GM19395 (cell line): ENCODE data around the gene LRRC47.
"Not testable (repeated sequence)": the region's sequence is repeated elsewhere in the genome, so short reads cannot be mapped to it uniquely, and the experiment has no call there.

ENCODE experiments used
- ATAC-seq: cut with Tn5 transposase; IDR thresholded peaks from one replicate; pipeline ENCODE4 v1.9.1; 2021; ENCODE audit warnings: mild to moderate bottlenecking, moderate library complexity; ENCODE audit not compliant: unreplicated experiment

The LRRC47 gene

DNA sequence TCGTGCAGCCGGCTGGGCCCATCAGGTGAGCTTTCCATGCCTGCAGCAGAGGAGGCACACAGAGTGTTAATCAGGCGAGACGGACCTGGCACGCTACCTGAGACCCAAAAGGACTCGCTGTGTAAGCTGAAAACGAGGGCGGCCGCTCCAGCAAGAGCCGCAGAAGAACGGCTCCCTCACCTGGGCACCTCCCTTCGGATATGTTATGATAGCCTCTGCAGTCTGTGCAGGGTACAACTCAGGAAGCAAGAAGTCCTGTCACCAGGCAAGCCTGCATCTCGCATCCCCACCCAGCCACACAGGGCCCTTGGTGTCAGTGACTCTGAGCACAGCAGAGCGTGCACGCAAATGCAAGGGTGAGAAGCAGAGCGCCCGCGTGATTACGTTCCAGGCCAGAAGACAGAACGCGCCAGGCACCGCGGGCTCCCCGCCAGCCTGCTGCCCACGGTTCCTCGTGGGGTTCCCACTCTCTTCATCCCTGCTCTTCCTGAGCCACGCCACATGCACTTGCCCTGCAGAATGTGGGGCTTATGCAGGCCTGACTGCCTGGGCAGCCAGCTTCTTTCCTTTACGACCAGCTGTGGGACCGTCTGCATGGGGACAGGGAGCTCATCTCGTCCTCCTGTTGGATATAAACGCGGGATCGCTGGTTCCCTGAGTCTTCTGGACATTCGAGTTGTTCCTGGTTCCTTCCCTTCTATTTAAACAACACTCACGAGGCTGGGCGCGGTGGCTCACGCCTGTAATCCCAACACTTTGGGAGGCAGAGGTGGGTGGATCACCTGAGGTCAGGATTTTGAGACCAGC lies 20.2 kb upstream of the LRRC47 start:
- no peak for ATAC-seq

DNA sequence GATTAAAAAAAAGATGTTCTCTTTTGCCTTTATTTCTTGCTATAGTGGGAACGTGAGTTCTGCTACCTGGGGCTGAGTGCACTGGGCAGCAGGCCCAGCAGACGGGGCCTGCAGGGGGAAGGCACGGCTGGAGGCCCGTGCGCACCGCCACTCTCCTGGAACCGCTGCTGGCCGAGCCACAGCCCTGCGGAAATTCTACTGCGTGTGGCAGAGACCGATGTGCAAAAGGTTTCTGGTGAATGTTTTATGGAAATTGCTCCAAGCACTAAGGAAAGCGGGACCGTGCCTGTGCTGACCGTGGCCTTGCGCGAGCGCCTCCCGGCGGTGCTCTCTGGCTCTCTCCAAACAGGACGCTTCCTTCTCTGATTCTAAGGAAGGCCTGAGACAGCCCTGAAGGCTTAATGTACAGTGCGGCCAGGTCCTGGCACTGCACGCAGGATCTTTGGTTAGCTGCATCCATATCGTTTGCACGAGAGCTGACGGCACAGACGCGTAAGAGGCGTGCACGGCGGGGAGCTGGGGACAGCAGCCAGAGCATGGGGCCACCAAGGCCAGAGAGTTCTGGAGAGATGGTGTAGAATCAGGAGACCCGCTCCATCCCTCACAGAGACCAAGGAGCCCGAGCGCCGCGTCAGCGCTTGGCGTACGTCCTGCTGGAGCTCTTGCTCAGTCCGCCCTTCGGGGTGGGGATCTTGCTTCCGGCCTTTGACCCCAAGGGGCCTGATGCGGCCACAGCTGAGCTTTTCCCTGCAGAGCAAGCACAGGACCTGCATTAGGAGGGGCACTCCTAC lies 18.7 kb upstream of the LRRC47 start:
- ATAC-seq, result no peak

DNA sequence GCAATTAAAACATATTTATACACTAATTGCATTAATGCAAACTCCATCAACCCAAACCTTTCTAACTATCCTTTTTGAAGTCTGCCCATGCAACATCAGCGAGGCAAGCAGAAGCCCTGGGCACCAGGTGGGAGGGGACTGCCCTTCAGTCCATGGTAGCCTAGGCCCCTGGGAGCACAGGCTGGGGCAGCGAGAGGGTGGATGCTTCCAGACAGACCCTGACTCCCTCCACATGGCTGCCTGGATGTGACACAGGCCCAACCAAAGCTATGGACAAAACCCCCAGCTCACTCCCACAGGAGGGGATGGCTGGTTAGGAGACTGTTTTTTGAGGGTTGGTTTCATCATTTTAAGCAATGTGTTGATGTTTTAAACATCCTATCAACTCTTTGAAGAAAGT lies 17.8 kb upstream of the LRRC47 start:
- ATAC-seq, result no peak

DNA sequence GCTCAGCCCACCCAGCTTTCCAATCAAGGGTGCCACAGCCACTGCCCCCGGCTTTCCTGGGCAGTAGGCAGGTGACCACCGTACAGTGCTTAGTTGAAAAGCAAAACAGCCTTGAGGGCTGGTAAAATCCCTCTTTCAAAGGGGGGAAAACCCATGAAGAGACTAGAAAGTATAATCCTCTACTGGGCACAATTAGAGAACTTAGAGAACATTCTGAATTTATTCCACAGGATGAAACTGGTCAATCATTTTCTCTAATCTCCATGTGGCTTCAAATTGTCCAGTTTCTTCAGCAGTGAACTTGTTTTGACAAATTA lies 15.3 kb upstream of the LRRC47 start:
- ATAC-seq, result no peak

DNA sequence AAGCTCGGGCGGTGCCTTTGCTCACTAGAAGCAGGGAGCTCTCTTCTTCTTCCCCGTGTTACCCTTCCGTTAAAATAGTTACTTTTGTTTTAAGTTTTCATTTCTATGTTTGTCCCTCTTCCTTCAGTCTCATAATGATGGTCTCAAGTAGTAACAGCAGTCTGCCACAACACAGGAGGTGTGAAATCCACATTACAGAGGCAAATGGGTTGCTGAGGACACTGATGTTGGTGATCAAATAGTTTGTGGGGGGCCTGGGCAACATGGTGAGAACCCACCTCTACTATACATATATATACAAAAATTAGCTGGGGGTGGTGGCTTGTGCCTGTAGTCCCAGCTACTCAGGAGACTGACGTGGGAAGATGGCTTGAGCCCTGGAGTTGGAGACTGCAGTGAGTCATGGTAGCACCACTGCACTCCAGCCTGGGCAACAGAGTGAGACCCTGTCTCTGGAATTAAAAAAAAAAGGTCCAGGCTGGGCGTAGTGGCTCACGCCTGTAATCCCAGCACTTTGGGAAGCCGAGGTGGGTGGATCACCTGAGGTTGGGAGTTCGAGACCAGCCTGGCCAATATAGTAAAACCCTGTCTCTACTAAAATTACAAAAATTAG lies 14.0 kb upstream of the LRRC47 start:
- ATAC-seq, result not testable (repeated sequence)

DNA sequence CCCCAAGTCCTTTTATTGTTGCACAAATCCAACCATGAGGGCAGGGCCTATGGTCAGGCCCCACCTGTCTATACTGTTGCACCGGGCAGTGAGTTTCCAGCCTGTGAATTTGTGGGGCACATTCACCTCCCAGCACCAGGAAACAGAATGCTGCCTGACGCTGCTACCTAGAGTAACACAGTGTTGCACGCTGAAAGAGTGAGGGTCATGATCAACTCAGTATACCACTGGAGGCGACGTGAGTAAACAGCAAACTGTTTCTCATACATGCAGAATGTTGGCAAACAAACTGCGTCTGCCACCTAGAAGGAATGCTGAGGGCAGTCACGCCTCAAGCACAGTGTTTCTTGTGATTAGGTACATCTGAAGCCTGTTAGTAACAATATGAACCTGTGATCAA lies 13.4 kb upstream of the LRRC47 start:
- ATAC-seq, result no peak

DNA sequence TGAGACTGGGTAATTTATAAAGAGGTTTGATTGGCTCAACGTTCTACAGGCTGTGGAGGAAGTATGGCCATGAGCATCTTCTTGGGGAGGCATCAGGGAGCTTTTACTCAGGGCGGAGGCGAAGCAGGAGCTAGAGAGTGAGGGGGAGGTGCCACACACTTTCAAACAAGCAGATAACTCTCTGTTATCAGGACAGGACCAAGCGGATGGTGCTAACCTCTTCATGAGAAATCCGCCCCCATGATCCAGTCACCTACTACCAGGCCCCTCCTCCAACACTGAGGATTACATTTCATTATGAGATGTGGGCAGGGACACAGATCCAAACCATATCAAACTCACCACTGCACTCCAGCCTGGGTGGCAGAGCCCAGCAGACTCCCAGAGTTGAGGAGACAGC lies 11.5 kb upstream of the LRRC47 start:
- ATAC-seq, result no peak

DNA sequence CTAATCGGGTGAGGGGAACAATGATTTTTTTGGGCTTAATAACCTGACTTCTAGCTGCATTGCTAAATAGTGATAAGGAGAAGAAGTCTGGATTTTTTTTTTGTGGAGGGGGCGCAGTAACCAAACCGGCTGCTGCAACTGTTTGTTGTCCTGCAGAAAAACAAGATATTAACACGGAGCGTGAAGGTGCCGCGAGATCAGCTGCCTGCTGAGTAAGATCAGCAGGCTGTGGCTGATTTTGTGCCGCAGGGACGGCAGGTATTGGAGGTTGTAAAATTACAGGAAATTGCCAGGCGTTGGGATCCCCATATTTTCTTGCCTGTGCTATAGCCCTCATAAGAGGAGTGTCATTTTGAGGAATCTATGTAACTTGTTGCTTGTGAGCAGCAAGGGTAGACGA lies 8.7 kb upstream of the LRRC47 start:
- no peak for ATAC-seq

DNA sequence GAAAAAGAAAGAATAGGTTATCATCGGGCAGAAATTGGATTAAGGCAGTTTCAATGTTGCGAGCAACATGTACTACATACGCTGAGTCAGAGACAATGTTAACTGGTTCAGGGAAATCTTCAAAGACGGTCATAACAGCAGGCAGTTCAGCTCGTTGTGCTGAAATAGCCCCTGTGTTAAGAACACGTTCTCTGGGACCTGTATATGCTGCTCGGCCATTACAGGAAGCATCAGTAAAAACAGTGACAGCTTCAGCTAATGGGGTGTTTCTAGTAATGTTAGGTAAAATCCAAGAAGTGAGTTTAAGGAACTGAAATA lies 8.3 kb upstream of the LRRC47 start:
- ATAC-seq, result not testable (repeated sequence)

DNA sequence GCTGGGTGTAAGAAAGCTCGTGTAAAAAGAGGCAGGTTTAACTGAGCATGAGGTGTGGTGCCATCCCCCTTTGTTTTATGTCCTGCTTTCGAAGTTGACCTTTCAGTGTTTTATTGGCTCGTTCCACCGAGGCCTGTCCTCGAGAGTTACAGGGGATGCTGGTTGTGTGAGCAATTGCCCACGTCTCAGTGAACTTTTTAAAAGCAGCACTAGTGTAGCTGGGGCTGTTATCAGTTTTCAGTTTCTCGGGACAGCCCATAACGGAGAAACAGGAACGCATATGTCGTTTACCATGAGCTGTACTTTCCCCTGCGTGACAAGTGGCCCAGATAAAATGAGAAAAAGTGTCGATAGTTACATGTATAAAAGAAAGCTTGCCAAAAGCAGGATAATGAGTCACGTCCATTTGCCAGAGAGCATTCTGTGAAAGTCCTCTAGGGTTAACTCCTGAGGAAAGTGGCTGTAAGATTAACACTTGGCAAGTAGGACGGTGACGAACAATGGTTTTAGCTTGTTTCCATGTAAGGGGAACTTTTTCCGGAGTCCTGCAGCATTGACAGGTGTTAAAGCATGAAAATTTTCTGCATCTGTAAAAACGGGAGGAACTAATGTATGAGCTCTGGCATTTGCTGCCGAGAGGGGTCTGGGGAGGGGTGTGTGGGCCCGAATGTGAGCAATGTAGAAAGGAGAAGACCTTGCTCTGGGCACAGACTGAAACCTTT lies 7.8 kb upstream of the LRRC47 start:
- no peak for ATAC-seq

DNA sequence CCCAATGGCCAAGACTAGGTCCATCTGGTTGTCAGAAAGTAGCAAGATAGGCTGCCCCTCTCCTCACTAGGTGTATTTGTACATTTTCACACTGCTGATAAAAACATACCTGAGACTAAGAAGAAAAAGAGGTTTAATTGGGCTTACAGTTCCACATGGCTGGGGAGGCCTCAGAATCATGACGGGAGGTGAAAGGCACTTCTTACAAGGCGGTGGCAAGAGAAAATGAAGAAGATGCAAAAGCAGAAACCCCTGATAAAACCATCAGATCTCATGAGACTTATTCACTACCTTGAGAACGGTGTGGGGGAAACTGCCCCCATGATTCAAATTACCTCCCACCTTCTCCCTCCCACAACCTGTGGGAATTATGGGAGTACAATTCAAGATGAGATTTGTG lies 4.5 kb upstream of the LRRC47 start:
- not testable (repeated sequence) for ATAC-seq

DNA sequence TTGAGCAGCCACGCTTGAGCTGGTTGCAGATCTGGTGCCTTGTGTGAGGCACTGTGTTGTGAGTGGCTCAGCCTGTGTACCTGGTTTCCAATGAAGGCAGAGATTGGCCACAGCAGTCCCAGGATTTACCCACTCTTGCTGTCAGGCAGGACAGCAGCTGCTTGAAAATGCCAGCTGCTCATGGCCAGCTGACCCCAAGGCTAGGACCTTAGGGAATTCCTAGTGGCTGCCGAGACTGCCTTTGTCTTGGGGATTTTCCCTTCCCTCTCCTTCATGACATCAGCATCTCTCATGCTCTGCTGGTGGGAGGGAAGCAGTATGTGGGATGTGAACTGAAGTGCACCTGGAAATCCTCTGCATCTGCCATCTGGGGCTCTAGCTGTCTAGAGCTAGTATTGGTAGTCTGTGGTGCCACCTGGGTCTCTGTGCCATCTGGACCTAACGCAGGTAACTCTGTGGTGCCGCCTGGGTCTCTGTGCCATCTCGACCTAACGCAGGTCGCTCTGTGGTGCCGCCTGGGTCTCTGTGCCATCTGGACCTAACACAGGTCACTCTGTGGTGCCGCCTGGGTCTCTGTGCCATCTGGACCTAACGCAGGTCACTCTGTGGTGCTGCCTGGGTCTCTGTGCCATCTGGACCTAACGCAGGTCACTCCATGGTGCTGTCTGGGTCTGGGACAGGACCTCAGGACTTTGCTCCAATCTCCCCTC lies 3.8 kb upstream of the LRRC47 start:
- ATAC-seq, result no peak

DNA sequence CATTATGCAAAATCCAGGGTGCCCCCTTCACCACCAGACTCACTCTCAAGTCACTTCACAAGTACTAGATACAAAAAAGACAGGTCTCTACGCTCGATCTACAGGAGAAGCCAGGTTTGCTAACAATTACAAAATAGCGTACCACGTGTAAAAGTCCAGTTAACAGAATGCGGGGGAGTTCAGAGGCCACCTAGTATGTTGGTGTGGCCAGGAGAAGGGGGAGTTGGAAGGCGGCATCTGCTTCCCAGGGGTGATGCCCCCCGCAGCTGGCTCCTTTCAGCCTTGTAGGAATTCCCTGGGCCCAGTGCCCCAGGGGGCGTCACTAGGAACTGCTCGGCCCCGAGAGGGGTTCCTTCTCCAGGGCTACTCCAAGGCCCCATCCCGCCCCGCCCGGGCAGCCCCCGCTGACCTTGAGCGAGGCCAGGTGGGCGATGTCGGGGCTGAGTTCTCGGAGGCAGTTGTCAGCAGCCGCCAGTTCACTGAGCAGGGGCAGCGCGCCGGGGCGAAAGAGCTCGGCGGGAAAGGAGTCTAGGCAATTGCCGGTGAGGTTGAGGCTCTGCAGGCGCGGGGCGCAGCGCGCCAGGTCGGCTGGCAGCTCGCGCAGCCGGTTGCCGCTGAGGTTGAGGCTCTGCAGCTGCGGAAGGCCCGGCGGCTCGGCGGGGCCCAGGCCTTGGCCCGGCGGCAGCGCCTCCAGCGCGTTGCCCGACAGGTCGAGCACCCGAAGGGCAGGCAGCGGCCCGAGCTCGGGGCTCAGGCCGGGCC lies 664 bp downstream of the LRRC47 start:
- ATAC-seq, result peak; percentile 29

DNA sequence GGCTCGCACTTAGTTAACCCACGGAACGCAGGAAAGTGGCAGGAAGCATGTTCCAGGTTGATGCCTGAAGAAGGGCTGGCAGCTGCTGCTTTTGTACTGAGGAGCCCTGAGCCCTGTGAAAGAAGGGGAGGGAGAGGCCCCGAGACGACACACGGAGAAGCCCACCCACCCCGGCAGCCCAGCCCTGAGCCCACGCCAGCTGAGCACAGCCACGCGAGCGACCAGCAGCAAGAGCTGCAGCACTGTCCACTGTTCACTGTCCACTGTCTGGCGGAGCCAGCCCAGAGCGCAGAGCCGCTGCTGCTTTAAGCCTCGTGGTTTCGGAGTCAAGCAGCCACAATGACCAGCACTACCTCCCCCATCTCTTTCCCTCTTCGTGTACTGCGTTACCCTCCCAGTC lies 5.3 kb downstream of the LRRC47 start:
- no peak for ATAC-seq

DNA sequence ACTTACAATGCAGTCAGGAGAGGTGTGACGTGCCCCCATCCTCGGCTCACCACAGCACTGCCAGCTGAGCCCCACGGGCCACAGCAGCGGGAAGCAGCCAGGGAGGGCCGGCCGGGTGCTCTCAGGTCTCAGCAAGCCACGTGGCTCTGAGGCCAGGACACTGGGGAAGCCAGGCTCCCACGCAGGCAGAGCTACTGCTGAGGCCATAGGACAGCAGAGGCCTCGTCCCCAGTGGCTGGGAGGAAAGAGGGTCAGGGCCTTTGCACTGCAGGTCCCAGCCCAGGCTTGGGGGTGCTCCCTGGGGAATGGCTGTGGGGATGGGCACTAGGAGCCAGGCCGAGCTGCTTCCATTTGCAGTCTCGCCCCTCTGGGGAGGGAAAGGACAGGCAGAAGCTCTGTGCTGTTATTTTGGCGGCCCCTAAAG lies 5.8 kb downstream of the LRRC47 start:
- ATAC-seq, result no peak

DNA sequence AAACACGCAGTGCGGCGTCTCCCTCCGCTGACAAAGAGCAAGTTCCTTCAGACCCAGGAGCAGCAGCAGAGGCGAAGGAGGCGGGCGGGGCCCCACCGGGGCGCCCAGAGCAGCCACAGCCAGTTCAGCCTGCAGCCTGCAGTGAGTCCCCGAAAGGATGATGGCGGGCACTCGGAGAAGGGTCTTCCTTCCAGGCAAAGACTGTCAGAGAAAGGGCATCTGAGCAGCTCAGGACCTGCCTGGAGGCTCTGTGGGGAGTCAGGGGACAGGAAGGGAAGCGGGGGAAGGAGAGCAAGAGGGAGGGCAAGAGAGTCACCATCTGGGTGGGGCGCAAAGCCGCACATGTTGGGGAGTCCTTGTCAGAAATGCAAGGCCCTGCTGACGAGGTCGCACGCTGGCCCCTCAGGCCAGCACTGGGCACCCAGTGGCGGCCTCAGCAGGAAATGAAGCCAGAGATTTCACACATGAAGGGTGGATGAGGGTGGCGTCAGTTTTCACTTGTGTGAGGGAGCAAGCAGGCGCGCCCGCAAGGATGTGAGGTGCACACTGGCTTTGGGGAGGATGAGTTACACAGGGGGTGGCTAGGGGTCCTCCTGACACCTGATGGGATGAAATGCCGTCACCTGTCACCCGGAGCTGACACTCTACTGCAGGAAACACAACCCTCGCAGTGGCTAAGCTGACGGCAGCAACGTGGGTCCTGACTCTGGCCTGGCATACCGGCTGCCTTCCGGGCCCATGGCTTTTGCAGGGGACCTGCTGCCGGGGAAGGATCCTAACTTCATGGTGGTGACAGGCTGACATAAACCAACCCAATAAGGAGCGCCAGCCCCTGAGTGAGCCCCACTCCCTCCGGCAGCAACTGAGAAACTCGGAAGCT lies 6.6 kb downstream of the LRRC47 start:
- no peak for ATAC-seq

DNA sequence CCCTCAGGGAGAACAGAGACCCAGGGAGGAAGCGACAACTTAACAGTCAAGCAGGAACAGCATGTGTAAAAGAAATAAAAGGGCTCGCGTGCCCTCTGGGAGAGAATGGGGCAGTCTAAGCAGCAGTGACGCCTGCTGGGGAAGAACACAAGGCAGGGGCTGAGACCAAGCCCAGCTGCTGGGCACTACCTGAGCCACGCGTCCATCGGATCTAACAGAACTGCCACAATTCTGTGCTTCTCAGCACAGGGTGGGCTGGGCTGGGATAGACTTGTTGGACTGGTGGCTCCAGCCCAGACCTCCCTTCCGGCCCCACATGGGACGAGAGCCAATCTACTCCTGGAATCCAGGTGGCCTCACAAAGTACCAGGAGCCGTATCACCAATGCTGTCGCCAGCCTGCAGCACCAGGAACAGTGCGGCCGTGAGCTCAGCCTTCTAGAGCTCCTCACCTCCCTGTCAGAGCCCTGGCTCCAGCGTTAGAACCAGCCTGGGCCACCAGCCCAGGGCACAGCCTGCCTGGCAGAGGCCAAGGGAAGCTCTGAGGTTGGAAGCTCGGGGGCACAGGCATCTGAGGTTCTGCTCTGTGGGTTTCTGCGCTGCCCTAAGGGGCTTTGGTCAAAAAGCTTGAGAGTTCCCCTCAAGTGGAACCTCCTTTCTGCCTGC lies 7.4 kb downstream of the LRRC47 start:
- no peak for ATAC-seq

DNA sequence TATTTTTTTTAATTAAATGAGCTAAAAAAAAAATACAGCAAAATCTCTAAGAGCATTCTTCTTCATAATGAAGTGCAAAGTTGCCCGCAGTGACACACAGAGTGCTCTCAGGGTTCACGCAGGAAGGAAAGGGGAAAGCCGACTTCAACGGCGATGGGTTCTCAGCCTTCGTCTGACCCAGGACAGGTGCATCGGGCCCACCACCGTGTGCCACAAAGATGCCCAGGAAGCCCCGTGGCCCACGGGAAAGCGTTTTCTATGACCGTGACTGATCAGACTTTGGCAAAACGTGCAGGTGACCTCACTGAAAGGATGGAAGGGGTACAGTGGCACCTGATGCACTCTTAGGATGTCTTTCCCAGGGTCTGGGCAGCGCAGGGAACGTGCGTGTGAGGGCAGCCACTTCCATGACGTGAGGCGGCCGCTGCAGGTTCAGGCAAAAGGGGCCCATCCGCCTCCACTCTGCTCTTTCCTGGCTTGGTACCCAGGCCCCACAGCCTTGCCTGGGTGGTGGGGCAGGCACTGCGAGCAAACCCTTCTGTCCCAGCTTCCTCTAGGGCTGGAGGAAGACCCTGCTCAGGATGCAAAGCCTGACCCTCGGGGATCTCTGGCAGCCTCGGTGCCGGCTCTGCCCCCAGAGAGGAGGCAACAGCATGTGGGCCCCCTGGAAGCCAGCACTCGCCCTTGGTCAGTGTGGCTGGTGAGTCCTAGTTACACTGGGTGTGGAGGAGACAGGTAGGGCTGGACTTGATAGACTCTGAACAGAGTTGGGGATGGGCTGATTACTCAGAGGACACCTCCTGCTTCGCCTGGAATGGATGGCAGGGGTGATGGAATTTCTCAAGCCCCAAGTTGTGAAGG lies 8.3 kb downstream of the LRRC47 start:
- ATAC-seq, result no peak
